ACC112 (cell line): ENCODE measurements around the gene ICAM2.
"Not testable (repeated sequence)": the region's sequence is repeated elsewhere in the genome, so short reads cannot be mapped to it uniquely, and the experiment has no call there.

Experiments
- H2AFZ ChIP-seq: fragments of 200-600 bp; sonication (generic); one replicate; pipeline ENCODE4 v1.6.0; 2017; ENCODE audit warnings: antibody characterized with exemption, low read length; ENCODE audit not compliant: unreplicated experiment
- H3K27ac ChIP-seq: fragments of 200-600 bp; sonication (generic); 2 replicates; pipeline ENCODE4 v1.5.1; 2014; ENCODE audit warnings: low read depth, mild to moderate bottlenecking, antibody characterized with exemption, low read length, moderate library complexity
- H3K27me3 ChIP-seq: fragments of 200-600 bp; sonication (generic); 2 replicates; pipeline ENCODE4 v1.6.1; 2014; ENCODE audit warnings: mild to moderate bottlenecking, antibody characterized with exemption, low read length, moderate library complexity, mixed read lengths; ENCODE audit not compliant: insufficient read depth
- H3K36me3 ChIP-seq: fragments of 200-600 bp; sonication (generic); 2 replicates; pipeline ENCODE4 v1.6.1; 2016; ENCODE audit warnings: mild to moderate bottlenecking, antibody characterized with exemption, low read length, moderate library complexity, mixed read lengths; ENCODE audit not compliant: insufficient read depth
- H3K4me1 ChIP-seq: fragments of 200-600 bp; sonication (generic); one replicate; pipeline ENCODE4 v1.6.1; 2016; ENCODE audit warnings: low read length, mixed read lengths; ENCODE audit not compliant: insufficient read depth, unreplicated experiment, control insufficient read depth
- H3K4me3 ChIP-seq: fragments of 200-600 bp; sonication (generic); 2 replicates; pipeline ENCODE4 v1.5.1; 2014; ENCODE audit warnings: mild to moderate bottlenecking, low read depth, low read length
- H3K79me2 ChIP-seq: fragments of 200-600 bp; sonication (generic); one replicate; pipeline ENCODE4 v1.6.0; 2016; ENCODE audit warnings: low read length; ENCODE audit not compliant: control insufficient read depth, unreplicated experiment, insufficient read depth

The ICAM2 gene

GRCh38 chr17:63984651-63985386 lies 35.6 kb downstream of the ICAM2 start:
- H3K79me2 ChIP-seq: no peaks in the 10 kb centered on the region
- H3K27ac ChIP-seq: no peak overlapping the region

GRCh38 chr17:63984236-63984635 lies 36.2 kb downstream of the ICAM2 start:
- peaks cover 12% of the 10 kb centered on the region for H3K4me1 ChIP-seq
- no peak overlapping the region for H3K4me3 ChIP-seq
- H3K79me2 ChIP-seq: no peaks in the 10 kb centered on the region
- H3K27me3 ChIP-seq: no peaks in the 10 kb centered on the region
- no peak overlapping the region for H2AFZ ChIP-seq
- H3K27ac ChIP-seq: no peak overlapping the region
- no peaks in the 10 kb centered on the region for H3K36me3 ChIP-seq

More at GRCh38 chr17:63984651-63985386, 35.6 kb downstream of the ICAM2 start:
- Histone ChIP-seq H3K4me3 (no peak overlapping the region), H3K36me3 (no peaks in the 10 kb centered on the region), H3K4me1 (peaks cover 12% of the 10 kb centered on the region), H2AFZ (no peak overlapping the region), H3K27me3 (no peaks in the 10 kb centered on the region)

GRCh38 chr17:63983320-63983719 lies 37.1 kb downstream of the ICAM2 start:
- Histone ChIP-seq H3K4me3 (no peak overlapping the region), H2AFZ (no peak overlapping the region), H3K4me1 (peaks cover 12% of the 10 kb centered on the region), H3K36me3 (no peaks in the 10 kb centered on the region), H3K79me2 (no peaks in the 10 kb centered on the region), H3K27ac (no peak overlapping the region), H3K27me3 (no peaks in the 10 kb centered on the region)

GRCh38 chr17:63982641-63983040 lies 37.8 kb downstream of the ICAM2 start:
- not testable (repeated sequence) for H3K36me3 ChIP-seq, H3K27me3 ChIP-seq, H3K27ac ChIP-seq, H3K4me3 ChIP-seq, H3K79me2 ChIP-seq, H2AFZ ChIP-seq
- peaks cover 12% of the 10 kb centered on the region for H3K4me1 ChIP-seq

- Histone ChIP-seq H3K79me2 (no peaks in the 10 kb centered on the region), H3K4me3 (no peak overlapping the region), H3K27me3 (no peaks in the 10 kb centered on the region), H3K36me3 (no peaks in the 10 kb centered on the region), H3K4me1 (peaks cover 18% of the 10 kb centered on the region), H3K27ac (no peak overlapping the region), H2AFZ (no peak overlapping the region)
Measured at GRCh38 chr17:63978272-63979200, 41.9 kb downstream of the ICAM2 start.

- Histone ChIP-seq H3K36me3 (no peaks in the 10 kb centered on the region), H3K27me3 (no peaks in the 10 kb centered on the region), H3K4me1 (peaks cover 20% of the 10 kb centered on the region), H3K79me2 (no peaks in the 10 kb centered on the region), H2AFZ (no peak overlapping the region), H3K27ac (no peak overlapping the region), H3K4me3 (no peak overlapping the region)
Measured at GRCh38 chr17:63976702-63977101, 43.7 kb downstream of the ICAM2 start.

- Histone ChIP-seq H2AFZ (no peak overlapping the region), H3K4me1 (peaks cover 20% of the 10 kb centered on the region), H3K79me2 (no peaks in the 10 kb centered on the region), H3K36me3 (no peaks in the 10 kb centered on the region), H3K27me3 (no peaks in the 10 kb centered on the region), H3K4me3 (no peak overlapping the region), H3K27ac (no peak overlapping the region)
Measured at GRCh38 chr17:63975541-63976092, 44.8 kb downstream of the ICAM2 start.

- no peak overlapping the region for H2AFZ ChIP-seq
- H3K4me1 ChIP-seq: peaks cover 20% of the 10 kb centered on the region
- no peak overlapping the region for H3K4me3 ChIP-seq
- no peaks in the 10 kb centered on the region for H3K79me2 ChIP-seq
- H3K27ac ChIP-seq: 0 out of 2 replicates have a peak overlapping the region, but pooled peaks have one; percentile 13
- H3K27me3 ChIP-seq: no peaks in the 10 kb centered on the region
- H3K36me3 ChIP-seq: no peaks in the 10 kb centered on the region
Measured at GRCh38 chr17:63974594-63975192, 45.7 kb downstream of the ICAM2 start.

- Histone ChIP-seq H3K27ac (no peak overlapping the region), H3K36me3 (no peaks in the 10 kb centered on the region), H2AFZ (no peak overlapping the region), H3K4me1 (peaks cover 20% of the 10 kb centered on the region), H3K27me3 (no peaks in the 10 kb centered on the region), H3K79me2 (no peaks in the 10 kb centered on the region), H3K4me3 (no peak overlapping the region)
Measured at GRCh38 chr17:63973930-63974593, 46.4 kb downstream of the ICAM2 start.

- no peaks in the 10 kb centered on the region for H3K79me2 ChIP-seq
- H3K36me3 ChIP-seq: no peaks in the 10 kb centered on the region
- H3K27me3 ChIP-seq: no peaks in the 10 kb centered on the region
- H3K27ac ChIP-seq: no peak overlapping the region
- no peak overlapping the region for H3K4me3 ChIP-seq
- no peak overlapping the region for H2AFZ ChIP-seq
- H3K4me1 ChIP-seq: peaks cover 20% of the 10 kb centered on the region
Measured at GRCh38 chr17:63973247-63973646, 47.2 kb downstream of the ICAM2 start.
